Measurements from ENCODE around the gene GPR141.

GPR141 gene

GRCh38 chr7:37732888-37733287 is 49.3 kb downstream of the GPR141 start:
- H3K4me3 ChIP-seq (replicated peaks; ENCODE audit: low read depth, low read length) = no peak overlapping the region
- no peaks in the 10 kb centered on the region for H3K36me3 ChIP-seq (ENCODE audit: control insufficient read depth, insufficient read depth, low read length)
- no peak for DNase-seq (ENCODE audit: extremely low read depth, insufficient read length)
- no peaks in the 10 kb centered on the region for H3K27me3 ChIP-seq (replicated peaks; ENCODE audit: control insufficient read depth, insufficient read depth, low read length)
- no peak for TF ChIP-seq CTCF (IDR thresholded peaks at IDR 0.05; ENCODE audit: insufficient read depth, low read length, poor library complexity, severe bottlenecking)

- DNase-seq (ENCODE audit: extremely low read depth, insufficient read length) = no peak
- H3K27me3 ChIP-seq (replicated peaks; ENCODE audit: control insufficient read depth, insufficient read depth, low read length) = no peaks in the 10 kb centered on the region
- H3K4me3 ChIP-seq (replicated peaks; ENCODE audit: low read depth, low read length) = no peak overlapping the region
- TF ChIP-seq CTCF (IDR thresholded peaks at IDR 0.05; ENCODE audit: insufficient read depth, low read length, poor library complexity, severe bottlenecking) = no peak
- no peaks in the 10 kb centered on the region for H3K36me3 ChIP-seq (ENCODE audit: control insufficient read depth, insufficient read depth, low read length)
Observed at GRCh38 chr7:37735196-37735595, 51.6 kb downstream of the GPR141 start.

GRCh38 chr7:37738321-37738720 is 54.8 kb downstream of the GPR141 start:
- DNase-seq (ENCODE audit: extremely low read depth, insufficient read length) = no peak
- H3K36me3 ChIP-seq (ENCODE audit: control insufficient read depth, insufficient read depth, low read length) = no peaks in the 10 kb centered on the region
- no peak for TF ChIP-seq CTCF (IDR thresholded peaks at IDR 0.05; ENCODE audit: insufficient read depth, low read length, poor library complexity, severe bottlenecking)
- no peak overlapping the region for H3K4me3 ChIP-seq (replicated peaks; ENCODE audit: low read depth, low read length)
- H3K27me3 ChIP-seq (replicated peaks; ENCODE audit: control insufficient read depth, insufficient read depth, low read length) = no peaks in the 10 kb centered on the region

- Histone ChIP-seq H3K4me3 (replicated peaks; ENCODE audit: low read depth, low read length) (no peak overlapping the region), H3K36me3 (ENCODE audit: control insufficient read depth, insufficient read depth, low read length) (no peaks in the 10 kb centered on the region), H3K27me3 (replicated peaks; ENCODE audit: control insufficient read depth, insufficient read depth, low read length) (no peaks in the 10 kb centered on the region)
- TF ChIP-seq CTCF (IDR thresholded peaks at IDR 0.05; ENCODE audit: insufficient read depth, low read length, poor library complexity, severe bottlenecking) = no peak
- no peak for DNase-seq (ENCODE audit: extremely low read depth, insufficient read length)
Observed at GRCh38 chr7:37740398-37740797, 56.8 kb downstream of the GPR141 start.

- no peak for TF ChIP-seq CTCF (IDR thresholded peaks at IDR 0.05; ENCODE audit: insufficient read depth, low read length, poor library complexity, severe bottlenecking)
- DNase-seq (ENCODE audit: extremely low read depth, insufficient read length) = no peak
- H3K27me3 ChIP-seq (replicated peaks; ENCODE audit: control insufficient read depth, insufficient read depth, low read length) = no peaks in the 10 kb centered on the region
- H3K4me3 ChIP-seq (replicated peaks; ENCODE audit: low read depth, low read length) = no peak overlapping the region
- H3K36me3 ChIP-seq (ENCODE audit: control insufficient read depth, insufficient read depth, low read length) = no peaks in the 10 kb centered on the region
Observed at GRCh38 chr7:37741776-37742175, 58.2 kb downstream of the GPR141 start.

- TF ChIP-seq CTCF (IDR thresholded peaks at IDR 0.05; ENCODE audit: insufficient read depth, low read length, poor library complexity, severe bottlenecking) = no peak
- Histone ChIP-seq H3K27me3 (replicated peaks; ENCODE audit: control insufficient read depth, insufficient read depth, low read length) (no peaks in the 10 kb centered on the region), H3K4me3 (replicated peaks; ENCODE audit: low read depth, low read length) (no peak overlapping the region), H3K36me3 (ENCODE audit: control insufficient read depth, insufficient read depth, low read length) (no peaks in the 10 kb centered on the region)
- no peak for DNase-seq (ENCODE audit: extremely low read depth, insufficient read length)
Observed at GRCh38 chr7:37751096-37751495, 67.5 kb downstream of the GPR141 start.

Data from GM06990 (cell line).